Hematopoietic multipotent progenitor cell treated with erythropoietin and hydrocortisone succinate and interleukin-3 and kit ligand, for 15 days (in vitro differentiated cells): Measurements from ENCODE around the gene PIGBOS1.
"Not testable (repeated sequence)": the region's sequence is repeated elsewhere in the genome, so short reads cannot be mapped to it uniquely, and the experiment has no call there.

Source experiments
- DNase-seq: peaks from one replicate; pipeline ENCODE4 v3.0.0-alpha.2; 2015; ENCODE audit warnings: low spot score

The PIGBOS1 gene

GRCh38 chr15:55290528-55291057, 28.3 kb downstream of the PIGBOS1 start:
- peak; percentile 69 for DNase-seq

DNA sequence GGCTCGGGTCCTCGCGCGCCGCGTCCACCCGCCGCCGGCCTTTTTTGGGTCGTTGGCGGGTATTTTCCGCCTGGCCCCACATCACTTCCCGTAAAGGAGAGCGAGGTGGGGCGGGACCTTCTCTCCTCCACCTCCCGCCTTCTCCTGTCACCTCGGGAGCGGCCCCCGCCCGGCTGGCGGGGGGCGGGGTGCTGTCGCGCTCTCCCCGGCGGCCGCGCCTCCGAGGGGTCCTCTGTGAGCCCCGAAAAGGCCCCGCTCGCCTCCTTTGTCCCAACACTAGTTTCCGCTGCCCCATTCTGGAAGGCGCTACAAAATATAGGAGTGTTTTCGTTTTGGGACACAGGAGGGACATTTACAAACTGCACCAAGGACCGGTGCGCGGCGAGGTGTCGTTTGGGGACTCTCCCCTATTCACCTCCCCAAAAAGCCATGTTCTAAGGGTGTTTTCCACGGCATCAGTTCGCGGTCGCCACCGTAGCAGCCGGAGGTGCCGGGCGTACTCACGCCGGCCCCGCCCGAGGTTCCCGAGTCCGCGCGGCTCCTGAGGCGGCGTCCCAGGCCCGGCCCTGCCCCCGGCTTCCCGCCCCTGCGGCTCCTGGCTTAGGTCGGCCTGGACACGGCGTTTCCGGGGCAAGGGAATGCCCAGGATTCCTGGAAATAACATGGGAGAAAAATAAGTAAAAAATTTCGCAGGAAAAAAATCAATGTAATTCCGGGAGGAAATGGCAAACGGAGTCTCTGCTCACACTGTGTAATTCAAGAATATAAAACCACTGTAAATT, 29.0 kb downstream of the PIGBOS1 start, which contains the start of gene RAB27A:
RAB27A (minus strand) TSS at position 68 of the 782 bp plus-strand sequence. CDS start 54,879 bp downstream, outside the sequence.
- DNase-seq = peak; percentile 17

DNA sequence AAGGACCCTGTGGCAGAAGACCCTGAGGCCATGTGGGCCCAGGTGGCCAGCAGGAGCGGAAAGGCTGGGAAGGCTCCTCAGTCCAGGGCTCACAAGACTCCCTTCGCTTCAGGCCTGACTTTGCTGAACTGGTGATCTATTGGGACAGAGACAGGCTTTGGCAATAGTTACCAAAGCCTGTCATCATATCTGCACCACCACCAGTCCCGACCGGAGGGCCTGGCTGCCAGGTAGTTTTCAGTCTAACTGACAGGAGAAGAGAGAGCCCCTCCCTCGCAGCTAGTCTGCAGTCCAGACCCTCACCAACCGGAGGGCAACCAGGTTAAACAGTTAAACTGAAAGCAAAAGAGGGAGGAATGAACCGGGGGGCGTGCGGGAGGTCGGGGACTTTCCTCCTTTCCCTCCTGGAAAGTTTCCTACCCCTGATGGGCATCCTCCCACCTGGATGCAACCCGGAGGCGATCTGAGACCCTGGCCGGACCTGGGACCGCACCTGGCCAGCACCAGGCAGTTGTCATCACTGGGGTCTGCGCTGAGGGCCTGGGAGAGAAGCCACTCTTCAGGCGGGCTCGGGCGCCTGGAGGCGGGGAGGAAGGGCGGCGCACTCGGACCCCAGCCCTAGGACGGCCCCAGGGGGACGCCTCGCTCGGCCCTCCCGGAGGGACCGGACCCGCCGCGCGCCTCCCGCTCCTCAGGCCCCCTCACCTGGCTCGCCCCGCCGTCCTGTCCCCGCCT, 29.7 kb downstream of the PIGBOS1 start:
- no peak for DNase-seq

DNA sequence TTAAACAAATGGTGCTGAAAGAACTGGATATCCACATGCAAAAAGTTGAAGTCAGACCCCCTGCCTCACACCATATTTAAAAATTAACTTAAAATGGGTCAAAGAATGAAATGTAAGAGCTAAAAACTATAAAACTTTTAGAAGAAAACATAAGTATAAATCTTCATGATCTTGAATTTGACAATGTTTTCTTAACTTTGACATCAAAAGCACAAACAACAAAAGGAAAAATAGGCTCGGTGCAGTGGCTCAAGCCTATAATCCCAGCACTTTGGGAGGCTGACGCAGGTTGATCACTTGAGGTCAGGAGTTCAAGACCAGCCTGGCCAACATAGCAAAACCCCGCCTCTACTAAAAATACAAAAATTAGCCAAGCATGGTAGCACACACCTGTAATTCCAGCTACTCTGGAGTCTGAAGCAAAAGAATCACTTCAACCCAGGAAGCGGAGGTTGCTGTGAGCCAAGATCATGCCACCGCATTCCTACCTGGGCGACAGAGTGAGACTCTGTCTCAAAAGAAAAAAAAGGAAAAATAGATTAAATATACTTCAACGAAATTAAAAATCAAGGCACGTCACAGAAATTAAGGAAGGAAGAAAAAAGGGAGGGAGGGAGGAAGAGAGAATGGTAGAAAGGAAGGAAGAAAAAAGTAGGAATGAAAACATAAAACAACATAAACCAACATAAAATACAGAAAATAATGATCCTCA, 30.8 kb downstream of the PIGBOS1 start:
- no peak for DNase-seq

DNA sequence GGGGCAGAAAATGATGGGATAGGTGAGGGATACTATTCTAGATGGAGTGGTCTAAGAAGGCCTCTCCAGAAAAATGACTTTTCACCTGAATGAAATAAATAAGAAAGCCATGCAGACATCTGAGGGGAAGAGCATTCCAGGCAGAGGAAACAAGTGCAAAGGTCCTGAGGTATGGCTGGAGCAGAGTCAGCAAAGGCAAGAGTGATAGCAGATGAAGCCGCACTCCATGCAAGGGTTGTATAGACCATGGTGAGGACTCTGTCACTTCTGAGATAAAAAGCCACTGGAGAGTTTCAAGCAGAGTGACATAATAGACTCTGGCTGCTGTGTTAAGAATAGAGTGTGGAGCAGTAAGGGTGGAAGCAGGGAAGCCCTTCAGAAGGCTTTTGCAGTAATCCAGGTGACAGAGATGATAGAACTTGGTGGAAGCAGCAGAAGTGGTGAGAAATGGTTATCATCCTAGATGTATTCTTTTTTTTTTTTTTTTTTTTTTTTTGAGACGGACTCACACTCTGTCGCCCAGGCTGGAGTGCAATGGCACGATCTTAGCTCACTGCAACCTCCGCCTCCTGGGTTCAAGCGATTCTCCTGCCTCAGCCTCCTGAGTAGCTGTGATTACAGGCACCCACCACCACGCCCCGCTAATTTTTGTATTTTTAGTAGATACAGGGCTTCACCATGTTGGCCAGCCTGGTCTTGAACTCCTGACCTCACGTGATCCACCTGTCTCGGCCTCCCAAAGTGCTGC, 32.3 kb downstream of the PIGBOS1 start:
- DNase-seq = not testable (repeated sequence)

DNA sequence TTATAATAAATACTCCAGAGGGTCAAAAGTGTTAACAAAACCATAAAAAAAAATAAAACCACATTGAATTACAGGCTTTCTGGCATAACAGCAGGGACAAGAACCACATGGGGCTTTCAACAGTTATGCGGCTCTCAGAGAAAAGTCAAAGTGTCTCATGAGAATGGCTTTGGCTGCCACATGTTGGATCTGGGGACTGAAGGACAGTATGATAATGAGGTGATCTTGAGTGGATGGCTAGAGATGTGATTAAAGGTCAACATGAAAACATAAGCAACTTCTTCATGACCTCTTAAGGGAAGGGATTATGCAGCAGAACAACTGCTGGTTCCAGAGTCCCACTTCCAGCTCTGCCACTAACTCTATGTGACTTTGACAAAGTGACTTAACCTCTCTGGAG, 34.5 kb downstream of the PIGBOS1 start:
- no peak for DNase-seq

DNA sequence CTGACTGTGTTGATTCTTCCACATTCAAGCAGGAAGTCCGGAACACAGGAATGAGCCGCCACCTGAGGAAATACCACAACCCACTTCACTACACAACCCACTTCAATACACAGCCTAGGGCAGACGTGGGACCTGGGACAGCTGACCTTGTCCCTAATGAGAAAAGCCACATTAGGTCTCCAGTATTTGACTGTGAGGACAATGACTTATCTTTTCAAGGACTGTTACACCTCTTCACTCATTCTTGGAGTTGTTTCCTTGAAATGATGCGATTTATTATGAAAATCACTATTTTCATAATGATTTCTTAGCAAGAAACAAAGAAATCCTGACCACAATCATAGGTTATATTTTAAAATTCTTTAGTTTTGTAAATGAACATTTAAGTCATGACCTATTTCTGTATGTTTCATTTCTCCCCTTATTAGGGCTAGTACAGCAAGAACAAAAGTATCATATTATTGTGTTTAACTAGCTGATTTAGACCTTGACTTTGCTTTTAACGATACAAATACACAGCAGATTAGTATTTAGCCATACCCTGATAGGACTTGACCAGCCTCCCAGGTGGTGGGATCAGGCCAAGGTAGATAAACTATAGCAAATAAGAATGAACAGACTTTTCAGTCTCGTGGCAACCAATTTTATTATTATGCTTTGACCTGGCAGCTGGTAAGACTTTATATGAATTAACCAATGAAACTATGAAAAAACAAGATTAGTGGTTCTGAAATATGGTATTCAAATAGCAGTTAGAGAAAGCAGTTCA, 35.4 kb downstream of the PIGBOS1 start:
- no peak for DNase-seq

- DNase-seq = no peak
These were observed 36.6 kb downstream of the PIGBOS1 start for GRCh38 chr15:55282284-55282833.

- no peak for DNase-seq
These were observed 37.2 kb downstream of the PIGBOS1 start for GRCh38 chr15:55281517-55282228.

DNA sequence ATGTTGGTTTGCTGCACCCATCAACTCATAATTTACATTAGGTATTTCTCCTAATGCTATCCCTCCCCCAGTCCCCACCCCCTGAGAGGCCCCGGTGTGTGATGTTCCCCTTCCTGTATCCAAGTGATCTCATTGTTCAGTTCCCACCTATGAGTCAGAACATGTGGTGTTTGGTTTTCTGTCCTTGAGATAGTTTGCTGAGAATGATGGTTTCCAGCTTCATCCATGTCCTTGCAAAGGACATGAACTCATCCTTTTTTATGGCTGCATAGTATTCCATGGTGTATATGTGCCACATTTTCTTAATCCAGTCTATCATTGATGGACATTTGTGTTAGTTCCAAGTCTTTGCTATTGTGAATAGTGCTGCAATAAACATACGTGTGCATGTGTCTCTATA, 38.3 kb downstream of the PIGBOS1 start:
- not testable (repeated sequence) for DNase-seq

GRCh38 chr15:55279746-55280351, 39.1 kb downstream of the PIGBOS1 start:
- DNase-seq = no peak

GRCh38 chr15:55279100-55279745, 39.7 kb downstream of the PIGBOS1 start:
- DNase-seq = no peak

DNA sequence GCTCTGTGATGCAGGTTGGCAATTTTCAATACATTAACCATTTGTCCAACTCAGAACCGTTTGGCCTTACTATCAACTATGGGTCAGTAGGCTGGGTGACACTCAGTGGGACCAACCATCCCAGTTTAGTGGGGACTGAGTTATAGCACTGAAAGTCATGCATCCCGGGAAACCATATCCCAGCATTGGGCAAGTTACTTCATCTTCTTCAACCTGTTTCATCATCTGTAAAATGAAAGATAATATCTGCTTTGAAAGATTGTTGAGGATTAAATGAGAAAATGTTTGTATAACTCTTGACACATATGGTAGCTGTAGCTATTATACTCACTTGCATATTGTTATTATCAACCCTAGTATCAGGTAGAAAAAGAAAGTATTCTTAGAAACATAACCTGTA, 41.2 kb downstream of the PIGBOS1 start:
- no peak for DNase-seq

- DNase-seq = no peak
These were observed 41.8 kb downstream of the PIGBOS1 start for GRCh38 chr15:55277116-55277564.

- no peak for DNase-seq
These were observed 42.6 kb downstream of the PIGBOS1 start for GRCh38 chr15:55276324-55276723.

GRCh38 chr15:55270291-55270690, 48.6 kb downstream of the PIGBOS1 start:
- no peak for DNase-seq

DNA sequence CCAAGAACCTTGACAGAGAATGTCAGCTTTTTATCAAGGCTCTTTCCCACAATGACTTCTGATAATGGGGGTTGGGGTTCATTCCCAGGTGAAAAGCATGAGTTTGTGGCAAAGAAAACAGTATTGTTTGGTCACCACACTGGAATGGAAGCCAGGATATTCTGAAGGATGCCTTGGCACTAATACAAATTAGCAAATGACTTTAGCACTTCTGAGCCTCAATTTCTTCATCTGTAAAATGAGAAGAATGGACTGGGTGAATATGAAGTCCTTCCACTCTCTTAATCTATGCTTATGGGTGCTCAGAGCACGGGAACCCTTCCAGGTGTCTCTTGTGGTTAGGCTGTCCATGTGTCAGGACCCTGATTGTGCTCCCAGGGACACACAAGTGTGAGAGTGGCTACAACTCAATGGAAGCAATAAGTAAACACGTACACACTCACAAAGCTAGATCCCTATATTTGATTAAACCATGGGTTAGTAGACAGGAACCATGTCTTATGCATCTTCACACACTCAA, 50.7 kb downstream of the PIGBOS1 start:
- DNase-seq = no peak

GRCh38 chr15:55267401-55268175, 51.3 kb downstream of the PIGBOS1 start:
- DNase-seq = no peak
